Upper lobe of left lung (tissue), 4 donors: ENCODE results near the gene GDF11.

Experiments used
- CTCF ChIP-seq, 6 experiments: fragments of 450-650 bp in 4 of 6; fragments of 200-600 bp in 2 of 6; sonication (generic) in 2 of 6; IDR thresholded peaks; one replicate each; pipeline ENCODE4 v1.5.1; 2016 to 2019; ENCODE audit warnings: antibody characterized with exemption in 6 of 6
- EP300 ChIP-seq, 4 donors: sonication (generic); formaldehyde crosslinking; IDR thresholded peaks; one replicate each; pipeline ENCODE4 v1.5.1; 2017; ENCODE audit warnings: antibody characterized with exemption in 4 of 4, control low read depth in 2 of 4
- POLR2A ChIP-seq, 4 donors: fragments of 450-650 bp; IDR thresholded peaks; one replicate each; pipeline ENCODE4 v1.5.1; 2016 to 2017; ENCODE audit warnings: antibody characterized with exemption in 4 of 4, mild to moderate bottlenecking in 2 of 4
- POLR2AphosphoS5 ChIP-seq, 2 donors: sonication (generic); formaldehyde crosslinking; IDR thresholded peaks; one replicate each; pipeline ENCODE4 v1.5.1; 2017; ENCODE audit warnings: antibody characterized with exemption in 2 of 2

DNA sequence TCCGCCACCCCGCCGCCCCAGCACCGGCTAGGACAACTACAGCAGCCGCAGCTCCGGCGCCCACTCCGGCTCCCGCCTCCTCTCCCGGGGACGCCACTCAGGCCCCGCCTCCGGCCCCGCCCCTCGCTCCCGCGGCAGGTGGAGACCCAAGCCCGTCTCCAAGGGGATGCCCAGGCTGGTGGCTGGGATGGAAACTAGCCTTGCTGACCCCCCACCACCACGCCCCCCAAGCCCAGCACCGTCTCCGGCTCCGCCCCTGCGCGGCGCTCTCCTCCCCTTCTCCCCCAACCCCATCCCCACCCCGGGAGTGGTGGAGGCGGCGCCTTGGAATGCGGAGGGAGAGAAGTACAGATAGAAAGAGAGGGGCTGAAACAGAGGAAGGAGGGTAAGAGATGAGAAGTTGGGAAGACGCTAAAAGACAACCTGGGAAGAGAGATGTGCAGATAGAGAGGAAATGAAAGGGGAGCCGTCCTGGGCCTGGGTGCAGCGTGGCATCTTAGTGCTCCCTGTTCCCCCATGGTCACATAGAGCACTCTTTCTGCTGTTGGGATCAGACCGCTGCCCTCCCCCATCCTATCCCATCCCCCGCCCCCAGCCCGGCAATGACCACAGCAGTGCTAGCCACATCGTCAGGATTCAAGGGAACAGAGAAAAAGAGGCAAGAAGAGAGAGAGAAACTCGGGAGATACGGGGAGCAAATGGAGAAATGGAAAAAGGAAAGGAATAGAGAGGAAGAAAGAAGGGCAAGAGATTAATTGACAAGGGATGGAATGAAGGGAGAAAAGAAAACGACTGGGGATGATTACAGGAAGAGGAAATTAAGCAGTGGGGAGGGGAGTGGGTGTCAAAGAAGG, 34.9 kb upstream of the GDF11 start, which contains the start of gene ITGA7:
- TF ChIP-seq CTCF (IDR thresholded peaks at IDR 0.05) = no peak
- TF ChIP-seq POLR2A (IDR thresholded peaks at IDR 0.05) = no peak
- TF ChIP-seq POLR2AphosphoS5 (IDR thresholded peaks at IDR 0.05) = no peak
- no peak for TF ChIP-seq EP300 (IDR thresholded peaks at IDR 0.05)
